HEK293 (cell line): ENCODE data around the gene ZNF217.

Source experiments
- CTCF ChIA-PET: fragments of 350-600 bp; formaldehyde crosslinking; extraction: SDS; loops from one replicate; lab custom pipeline; 2021; ENCODE audit warnings: antibody characterized with exemption; lab: Yijun Ruan, JAX
- POLR2A ChIA-PET: fragments of 300-600 bp; formaldehyde crosslinking; extraction: SDS; loops from one replicate; lab custom pipeline; 2020; ENCODE audit warnings: antibody characterized with exemption, inconsistent platforms; lab: Yijun Ruan, JAX
- H3K27ac ChIP-seq: fragments of 200-500 bp; sonication (Bioruptor generic); 2 replicates; pipeline ENCODE4 v1.5.1; 2014; ENCODE audit warnings: low read depth, low read length, control low read depth, inconsistent platforms; ENCODE audit errors: extremely low read depth
- H3K36me3 ChIP-seq, 2 experiments: fragments of 200-500 bp in 1 of 2; sonication (Bioruptor generic) in 1 of 2; 1 replicate in 1 of 2; 2 replicates in 1 of 2; pipeline ENCODE4 v1.5.1; 2014 to 2017; ENCODE audit warnings: inconsistent platforms in 2 of 2, low read length in 2 of 2; ENCODE audit not compliant: control insufficient read depth in 2 of 2, insufficient read depth in 1 of 2
- H3K4me1 ChIP-seq: fragments of 200-500 bp; sonication (Bioruptor generic); 2 replicates; pipeline ENCODE4 v1.5.1; 2014; ENCODE audit warnings: mild to moderate bottlenecking, low read length, inconsistent platforms; ENCODE audit not compliant: control insufficient read depth, insufficient read depth
- H3K4me3 ChIP-seq: 2 replicates; pipeline ENCODE4 v1.5.1; 2011; ENCODE audit warnings: low read depth, mild to moderate bottlenecking, control low read depth, low read length, moderate library complexity
- H3K9me3 ChIP-seq: fragments of 200-500 bp; sonication (Bioruptor generic); 2 replicates; pipeline ENCODE4 v1.5.1; 2014; ENCODE audit warnings: low read depth, low read length, inconsistent platforms; ENCODE audit not compliant: control insufficient read depth, insufficient read depth
- EGR2 ChIP-seq: fragments of 450-650 bp; formaldehyde crosslinking; IDR thresholded peaks from 2 replicates; pipeline ENCODE4 v1.5.1; 2016; ENCODE audit warnings: low read depth, missing biosample characterization, missing genetic modification characterization
- GLI2 ChIP-seq: fragments of 450-650 bp; formaldehyde crosslinking; IDR thresholded peaks from 2 replicates; pipeline ENCODE4; 2017; ENCODE audit warnings: missing biosample characterization, missing genetic modification characterization, low read depth, borderline replicate concordance
- HIC1 ChIP-seq: fragments of 450-650 bp; formaldehyde crosslinking; IDR thresholded peaks from 2 replicates; pipeline ENCODE4 v1.5.1; 2016; ENCODE audit warnings: missing biosample characterization, missing genetic modification characterization
- KLF10 ChIP-seq: fragments of 450-650 bp; IDR thresholded peaks from 2 replicates; pipeline ENCODE4 v1.5.1; 2018; ENCODE audit warnings: missing biosample characterization, mild to moderate bottlenecking, missing genetic modification characterization
- MZF1 ChIP-seq: fragments of 450-650 bp; formaldehyde crosslinking; IDR thresholded peaks from 2 replicates; pipeline ENCODE4 v1.5.1; 2017; ENCODE audit warnings: missing biosample characterization, missing genetic modification characterization, borderline replicate concordance
- OVOL3 ChIP-seq: fragments of 450-650 bp; formaldehyde crosslinking; IDR thresholded peaks from 2 replicates; pipeline ENCODE4 v1.5.1; 2016; ENCODE audit warnings: missing biosample characterization, missing genetic modification characterization
- PRDM6 ChIP-seq: fragments of 450-650 bp; formaldehyde crosslinking; IDR thresholded peaks from 2 replicates; pipeline ENCODE4 v1.5.1; 2017; ENCODE audit warnings: missing biosample characterization, missing genetic modification characterization
- SCRT2 ChIP-seq: fragments of 450-650 bp; formaldehyde crosslinking; IDR thresholded peaks from 2 replicates; pipeline ENCODE4 v1.5.1; 2016; ENCODE audit warnings: missing biosample characterization, missing genetic modification characterization
- ZBTB17 ChIP-seq: fragments of 450-650 bp; formaldehyde crosslinking; IDR thresholded peaks from 2 replicates; pipeline ENCODE4 v1.5.1; 2016; ENCODE audit warnings: missing biosample characterization, missing genetic modification characterization
- ZBTB20 ChIP-seq: fragments of 450-650 bp; formaldehyde crosslinking; IDR thresholded peaks from 2 replicates; pipeline ENCODE4 v1.5.1; 2016; ENCODE audit warnings: missing biosample characterization, missing genetic modification characterization
- ZBTB7A ChIP-seq: fragments of 450-650 bp; formaldehyde crosslinking; IDR thresholded peaks from 2 replicates; pipeline ENCODE4 v1.5.1; 2016; ENCODE audit warnings: low read depth, missing biosample characterization, missing genetic modification characterization
- ZNF10 ChIP-seq: fragments of 450-650 bp; formaldehyde crosslinking; IDR thresholded peaks from 2 replicates; pipeline ENCODE4 v1.5.1; 2017; ENCODE audit warnings: missing biosample characterization, missing genetic modification characterization
- ZNF133 ChIP-seq: fragments of 450-650 bp; formaldehyde crosslinking; IDR thresholded peaks from 2 replicates; pipeline ENCODE4 v1.5.1; 2016; ENCODE audit warnings: missing biosample characterization, missing genetic modification characterization
- ZNF2 ChIP-seq: fragments of 450-650 bp; formaldehyde crosslinking; IDR thresholded peaks from 2 replicates; pipeline ENCODE4 v1.5.1; 2016; ENCODE audit warnings: missing biosample characterization, missing genetic modification characterization
- ZNF24 ChIP-seq: fragments of 450-650 bp; formaldehyde crosslinking; IDR thresholded peaks from 2 replicates; pipeline ENCODE4 v1.5.1; 2016; ENCODE audit warnings: missing biosample characterization, missing genetic modification characterization
- ZNF248 ChIP-seq: fragments of 450-650 bp; formaldehyde crosslinking; IDR thresholded peaks from 2 replicates; pipeline ENCODE4 v1.5.1; 2017; ENCODE audit warnings: missing biosample characterization, missing genetic modification characterization
- ZNF324 ChIP-seq: fragments of 450-650 bp; formaldehyde crosslinking; IDR thresholded peaks from 2 replicates; pipeline ENCODE4 v1.5.1; 2016; ENCODE audit warnings: missing biosample characterization, missing genetic modification characterization
- ZNF391 ChIP-seq: fragments of 450-650 bp; formaldehyde crosslinking; IDR thresholded peaks from 2 replicates; pipeline ENCODE4 v1.5.1; 2016; ENCODE audit warnings: low read depth, missing biosample characterization, missing genetic modification characterization, borderline replicate concordance
- ZNF621 ChIP-seq: fragments of 450-650 bp; formaldehyde crosslinking; IDR thresholded peaks from 2 replicates; pipeline ENCODE4 v1.5.1; 2017; ENCODE audit warnings: missing biosample characterization, missing genetic modification characterization
- ZNF623 ChIP-seq: fragments of 450-650 bp; formaldehyde crosslinking; IDR thresholded peaks from 2 replicates; pipeline ENCODE4 v1.5.1; 2016; ENCODE audit warnings: missing biosample characterization, missing genetic modification characterization
- ZNF629 ChIP-seq: fragments of 450-650 bp; formaldehyde crosslinking; IDR thresholded peaks from 2 replicates; pipeline ENCODE4 v1.5.1; 2017; ENCODE audit warnings: missing biosample characterization, missing genetic modification characterization
- ZNF843 ChIP-seq: fragments of 450-650 bp; formaldehyde crosslinking; IDR thresholded peaks from 2 replicates; pipeline ENCODE4 v1.5.1; 2016; ENCODE audit warnings: missing biosample characterization, missing genetic modification characterization
- TF ChIP-seq, protein P1 (sequence below): fragments of 450-650 bp; formaldehyde crosslinking; IDR thresholded peaks from 2 replicates; pipeline ENCODE4 v1.5.1; 2016; ENCODE audit warnings: missing biosample characterization, missing genetic modification characterization
- TF ChIP-seq, protein P2 (sequence below): fragments of 450-650 bp; formaldehyde crosslinking; IDR thresholded peaks from 2 replicates; pipeline ENCODE4 v1.5.1; 2017; ENCODE audit warnings: missing biosample characterization, missing genetic modification characterization
- TF ChIP-seq, protein P3 (sequence below): fragments of 450-650 bp; formaldehyde crosslinking; IDR thresholded peaks from 2 replicates; pipeline ENCODE4 v1.5.1; 2016; ENCODE audit warnings: missing biosample characterization, missing genetic modification characterization

Gene ZNF217

DNA sequence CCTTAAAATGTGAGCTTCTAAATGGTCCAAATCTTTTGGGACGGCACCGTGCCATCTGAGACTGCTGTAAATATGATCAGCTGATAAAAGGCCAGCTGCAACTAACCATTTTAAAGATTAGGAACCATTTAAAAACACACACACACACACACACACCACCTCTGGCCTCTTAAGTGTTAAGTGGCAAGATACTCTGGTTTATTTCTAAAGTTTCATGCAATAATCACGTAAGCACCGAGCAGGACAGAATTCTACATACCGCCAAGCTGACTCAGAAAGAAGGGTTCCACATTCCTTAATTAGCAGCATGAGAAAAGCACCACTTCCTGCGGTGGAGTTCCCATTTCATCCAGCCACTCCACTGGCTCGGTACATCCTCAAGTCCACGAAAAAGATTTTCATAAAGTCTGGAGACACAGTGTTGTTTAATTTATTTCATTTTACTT, 17.8 kb upstream of the ZNF217 start:
- peak overlapping the region; percentile 34; the same call in 1 of the 2 replicates for H3K27ac ChIP-seq
- ChIA-PET POLR2A (interaction anchor here (1.2 to 1.3 kb wide), 3 partner anchors 12 to 31 kb away, joined by 3 to 9 read pairs (median 4); no protein-coding TSS in a partner anchor), CTCF (interaction anchor here (0.6 kb wide), 2 partner anchors 17 to 217 kb away, joined by 4 read pairs; no protein-coding TSS in a partner anchor)
- H3K9me3 ChIP-seq, result no peaks in the 10 kb centered on the region
- no peak overlapping the region for H3K4me3 ChIP-seq
- no peaks in the 10 kb centered on the region for H3K36me3 ChIP-seq
- peaks cover 6% of the 10 kb centered on the region; the same call in 1 of the 2 replicates for H3K4me1 ChIP-seq
- TF ChIP-seq ZBTB17 (tag by site-specific recombination) (peak; percentile 84), ZNF629 (peak; percentile 98), ZBTB20 (peak; percentile 29; the same call in 1 of the 2 replicates), ZNF248 (tag by site-specific recombination) (no peak), OVOL3 (tag by site-specific recombination) (peak; percentile 69), PRDM6 (peak; percentile 92), ZNF2 (tag by site-specific recombination) (peak; percentile 76), ZNF391 (peak; percentile 97), ZBTB7A (tag by site-specific recombination) (peak; percentile 91), ZNF10 (tag by site-specific recombination) (peak; percentile 91), MZF1 (tag by site-specific recombination) (no peak), ZNF621 (no peak), ZNF324 (tag by site-specific recombination) (peak; percentile 89), SCRT2 (tag by site-specific recombination) (peak; percentile 34; the same call in 1 of the 2 replicates), HIC1 (tag by site-specific recombination) (peak; percentile 57; the same call in 1 of the 2 replicates), ZNF623 (peak; percentile 16; the same call in 1 of the 2 replicates), ZNF843 (tag by site-specific recombination) (peak; percentile 91), EGR2 (no peak), KLF10 (tag by site-specific recombination) (peak; percentile 91), ZNF133 (tag by site-specific recombination) (no peak), GLI2 (tag by site-specific recombination) (peak; percentile 91), ZNF24 (tag by site-specific recombination) (peak; percentile 96)
- TF ChIP-seq, protein P1, sequence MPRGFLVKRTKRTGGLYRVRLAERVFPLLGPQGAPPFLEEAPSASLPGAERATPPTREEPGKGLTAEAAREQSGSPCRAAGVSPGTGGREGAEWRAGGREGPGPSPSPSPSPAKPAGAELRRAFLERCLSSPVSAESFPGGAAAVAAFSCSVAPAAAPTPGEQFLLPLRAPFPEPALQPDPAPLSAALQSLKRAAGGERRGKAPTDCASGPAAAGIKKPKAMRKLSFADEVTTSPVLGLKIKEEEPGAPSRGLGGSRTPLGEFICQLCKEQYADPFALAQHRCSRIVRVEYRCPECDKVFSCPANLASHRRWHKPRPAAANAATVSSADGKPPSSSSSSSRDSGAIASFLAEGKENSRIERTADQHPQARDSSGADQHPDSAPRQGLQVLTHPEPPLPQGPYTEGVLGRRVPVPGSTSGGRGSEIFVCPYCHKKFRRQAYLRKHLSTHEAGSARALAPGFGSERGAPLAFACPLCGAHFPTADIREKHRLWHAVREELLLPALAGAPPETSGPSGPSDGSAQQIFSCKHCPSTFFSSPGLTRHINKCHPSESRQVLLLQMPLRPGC (tag by site-specific recombination), result peak; percentile 98
- TF ChIP-seq, protein P2, sequence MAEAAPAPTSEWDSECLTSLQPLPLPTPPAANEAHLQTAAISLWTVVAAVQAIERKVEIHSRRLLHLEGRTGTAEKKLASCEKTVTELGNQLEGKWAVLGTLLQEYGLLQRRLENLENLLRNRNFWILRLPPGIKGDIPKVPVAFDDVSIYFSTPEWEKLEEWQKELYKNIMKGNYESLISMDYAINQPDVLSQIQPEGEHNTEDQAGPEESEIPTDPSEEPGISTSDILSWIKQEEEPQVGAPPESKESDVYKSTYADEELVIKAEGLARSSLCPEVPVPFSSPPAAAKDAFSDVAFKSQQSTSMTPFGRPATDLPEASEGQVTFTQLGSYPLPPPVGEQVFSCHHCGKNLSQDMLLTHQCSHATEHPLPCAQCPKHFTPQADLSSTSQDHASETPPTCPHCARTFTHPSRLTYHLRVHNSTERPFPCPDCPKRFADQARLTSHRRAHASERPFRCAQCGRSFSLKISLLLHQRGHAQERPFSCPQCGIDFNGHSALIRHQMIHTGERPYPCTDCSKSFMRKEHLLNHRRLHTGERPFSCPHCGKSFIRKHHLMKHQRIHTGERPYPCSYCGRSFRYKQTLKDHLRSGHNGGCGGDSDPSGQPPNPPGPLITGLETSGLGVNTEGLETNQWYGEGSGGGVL (tag by site-specific recombination), result peak; percentile 90
- TF ChIP-seq, protein P3, sequence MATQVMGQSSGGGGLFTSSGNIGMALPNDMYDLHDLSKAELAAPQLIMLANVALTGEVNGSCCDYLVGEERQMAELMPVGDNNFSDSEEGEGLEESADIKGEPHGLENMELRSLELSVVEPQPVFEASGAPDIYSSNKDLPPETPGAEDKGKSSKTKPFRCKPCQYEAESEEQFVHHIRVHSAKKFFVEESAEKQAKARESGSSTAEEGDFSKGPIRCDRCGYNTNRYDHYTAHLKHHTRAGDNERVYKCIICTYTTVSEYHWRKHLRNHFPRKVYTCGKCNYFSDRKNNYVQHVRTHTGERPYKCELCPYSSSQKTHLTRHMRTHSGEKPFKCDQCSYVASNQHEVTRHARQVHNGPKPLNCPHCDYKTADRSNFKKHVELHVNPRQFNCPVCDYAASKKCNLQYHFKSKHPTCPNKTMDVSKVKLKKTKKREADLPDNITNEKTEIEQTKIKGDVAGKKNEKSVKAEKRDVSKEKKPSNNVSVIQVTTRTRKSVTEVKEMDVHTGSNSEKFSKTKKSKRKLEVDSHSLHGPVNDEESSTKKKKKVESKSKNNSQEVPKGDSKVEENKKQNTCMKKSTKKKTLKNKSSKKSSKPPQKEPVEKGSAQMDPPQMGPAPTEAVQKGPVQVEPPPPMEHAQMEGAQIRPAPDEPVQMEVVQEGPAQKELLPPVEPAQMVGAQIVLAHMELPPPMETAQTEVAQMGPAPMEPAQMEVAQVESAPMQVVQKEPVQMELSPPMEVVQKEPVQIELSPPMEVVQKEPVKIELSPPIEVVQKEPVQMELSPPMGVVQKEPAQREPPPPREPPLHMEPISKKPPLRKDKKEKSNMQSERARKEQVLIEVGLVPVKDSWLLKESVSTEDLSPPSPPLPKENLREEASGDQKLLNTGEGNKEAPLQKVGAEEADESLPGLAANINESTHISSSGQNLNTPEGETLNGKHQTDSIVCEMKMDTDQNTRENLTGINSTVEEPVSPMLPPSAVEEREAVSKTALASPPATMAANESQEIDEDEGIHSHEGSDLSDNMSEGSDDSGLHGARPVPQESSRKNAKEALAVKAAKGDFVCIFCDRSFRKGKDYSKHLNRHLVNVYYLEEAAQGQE (tag by site-specific recombination), result no peak
